PFSK-1 (cell line): ENCODE measurements around the gene CNPY3.

Experiments used
- FOXP2 ChIP-seq: optimal IDR thresholded peaks from 2 replicates; pipeline ENCODE3; 2011; ENCODE audit warnings: borderline replicate concordance, control low read depth, inconsistent platforms; ENCODE audit not compliant: insufficient read depth; ENCODE audit errors: extremely low read length, extremely low read depth
- POLR2AphosphoS5 ChIP-seq: IDR thresholded peaks from 2 replicates; pipeline ENCODE4 v1.6.1; 2012; ENCODE audit warnings: low read depth, mild to moderate bottlenecking, control low read depth, low read length, moderate library complexity
- REST ChIP-seq, 2 experiments: IDR thresholded peaks; 2 replicates each; pipeline versions ENCODE4 v1.6.1 to v1.8.0; 2011 to 2012; ENCODE audit warnings: low read depth in 2 of 2, low read length in 2 of 2, control low read depth in 1 of 2, inconsistent platforms in 1 of 2, mild to moderate bottlenecking in 1 of 2, moderate library complexity in 1 of 2; ENCODE audit not compliant: insufficient read depth in 1 of 2
- SIN3A ChIP-seq: IDR thresholded peaks from 2 replicates; pipeline ENCODE4 v1.6.1; 2012; ENCODE audit warnings: mild to moderate bottlenecking, low read length, moderate library complexity, borderline replicate concordance; ENCODE audit not compliant: insufficient read depth
- TAF1 ChIP-seq: IDR thresholded peaks from 2 replicates; pipeline ENCODE4 v1.6.1; 2012; ENCODE audit warnings: low read length, control low read depth, borderline replicate concordance; ENCODE audit not compliant: insufficient read depth

GRCh38 chr6:42962502-42963178 lies 33.4 kb downstream of the CNPY3 start:
- no peak for TF ChIP-seq REST (IDR thresholded peaks at IDR 0.05; ENCODE audit: insufficient read depth in 1 of 2, low read depth in 2 of 2, low read length in 2 of 2)
- no peak for TF ChIP-seq POLR2AphosphoS5
- TF ChIP-seq TAF1: no peak
- no peak for TF ChIP-seq SIN3A
- no peak for TF ChIP-seq FOXP2
